ENCODE data around the gene GGTLC3.
A peak's percentile ranks its signal among the peaks of the same experiment; 100 is the strongest.
"Not testable (repeated sequence)": the region's sequence is repeated elsewhere in the genome, so short reads cannot be mapped to it uniquely, and the experiment has no call there.

The GGTLC3 gene

GRCh38 chr22:18518061-18518460, at the start of gene GGTLC3:
Gene GGTLC3 (minus strand): TSS chr22:18518161. CDS start chr22:18517897, 264 bp downstream.
- DNase-seq (ENCODE audit: low read depth): not testable (repeated sequence)

- not testable (repeated sequence) for DNase-seq (ENCODE audit: low read depth)
Observed at GRCh38 chr22:18560099-18560974, 42.4 kb upstream of the GGTLC3 start.

- DNase-seq (ENCODE audit: low read depth): not testable (repeated sequence)
Observed at GRCh38 chr22:18558939-18559338, 41.0 kb upstream of the GGTLC3 start.

GRCh38 chr22:18558516-18558915, 40.6 kb upstream of the GGTLC3 start:
- not testable (repeated sequence) for DNase-seq (ENCODE audit: low read depth)

- not testable (repeated sequence) for DNase-seq (ENCODE audit: low read depth)
Observed at GRCh38 chr22:18554280-18555256, 36.6 kb upstream of the GGTLC3 start.

- DNase-seq (ENCODE audit: low read depth): not testable (repeated sequence)
Observed at GRCh38 chr22:18552839-18553597, 35.1 kb upstream of the GGTLC3 start.

- not testable (repeated sequence) for DNase-seq (ENCODE audit: low read depth)
Observed at GRCh38 chr22:18551046-18551445, 33.1 kb upstream of the GGTLC3 start.

GRCh38 chr22:18549458-18550179, 31.7 kb upstream of the GGTLC3 start:
- DNase-seq (ENCODE audit: low read depth): not testable (repeated sequence)

GRCh38 chr22:18544615-18545014, 26.7 kb upstream of the GGTLC3 start:
- DNase-seq (ENCODE audit: low read depth): not testable (repeated sequence)

- DNase-seq (ENCODE audit: low read depth): not testable (repeated sequence)
Observed at GRCh38 chr22:18543400-18543799, 25.4 kb upstream of the GGTLC3 start.

GRCh38 chr22:18539994-18540393, 22.0 kb upstream of the GGTLC3 start:
- peak; percentile 0 for DNase-seq (ENCODE audit: low read depth)

- not testable (repeated sequence) for DNase-seq (ENCODE audit: low read depth)
Observed at GRCh38 chr22:18534315-18534714, 16.4 kb upstream of the GGTLC3 start.

- DNase-seq (ENCODE audit: low read depth): not testable (repeated sequence)
Observed at GRCh38 chr22:18533633-18534032, 15.7 kb upstream of the GGTLC3 start.

GRCh38 chr22:18529416-18530145, 11.6 kb upstream of the GGTLC3 start:
- DNase-seq (ENCODE audit: low read depth): not testable (repeated sequence)

GRCh38 chr22:18528597-18529415, 10.8 kb upstream of the GGTLC3 start:
- DNase-seq (ENCODE audit: low read depth): peak; percentile 86

GRCh38 chr22:18527752-18528596, 10.0 kb upstream of the GGTLC3 start, which contains the start of gene TMEM191B:
Gene TMEM191B (plus strand): TSS chr22:18527802. CDS start chr22:18527981, 179 bp downstream.
- not testable (repeated sequence) for DNase-seq (ENCODE audit: low read depth)

GRCh38 chr22:18523328-18523727, 5.4 kb upstream of the GGTLC3 start:
- not testable (repeated sequence) for DNase-seq (ENCODE audit: low read depth)

- DNase-seq (ENCODE audit: low read depth): not testable (repeated sequence)
Observed at GRCh38 chr22:18522762-18523161, 4.8 kb upstream of the GGTLC3 start.

Data from ELR (cell line).